CD1c-positive myeloid dendritic cell (primary cell): ENCODE results near the gene NEDD4L.
"Not testable (repeated sequence)": the region's sequence is repeated elsewhere in the genome, so short reads cannot be mapped to it uniquely, and the experiment has no call there.

Source experiments
- DNase-seq: peaks from one replicate; pipeline ENCODE4 v3.0.0-alpha.2; 2016; ENCODE audit errors: extremely low spot score

Gene NEDD4L

DNA sequence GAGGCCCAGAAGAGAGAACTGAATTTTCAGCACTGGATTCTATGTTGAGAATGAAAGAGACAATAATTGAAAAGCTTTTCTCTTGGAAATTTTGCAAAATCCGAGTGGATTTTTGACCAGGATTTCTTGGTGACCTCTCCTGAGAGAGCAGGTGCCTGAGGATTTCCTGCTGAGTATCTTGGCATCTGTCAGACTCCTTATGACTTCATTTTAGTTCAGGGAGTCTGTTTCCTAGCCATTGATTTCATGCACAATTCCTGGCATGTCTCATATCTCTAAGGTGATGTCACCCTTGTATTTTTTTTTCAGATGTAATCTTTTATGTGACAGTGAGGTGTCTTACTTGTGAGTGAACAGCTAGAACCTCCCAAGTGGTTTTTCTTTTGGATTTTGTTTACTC lies 195.9 kb downstream of the NEDD4L start:
- no peak for DNase-seq

DNA sequence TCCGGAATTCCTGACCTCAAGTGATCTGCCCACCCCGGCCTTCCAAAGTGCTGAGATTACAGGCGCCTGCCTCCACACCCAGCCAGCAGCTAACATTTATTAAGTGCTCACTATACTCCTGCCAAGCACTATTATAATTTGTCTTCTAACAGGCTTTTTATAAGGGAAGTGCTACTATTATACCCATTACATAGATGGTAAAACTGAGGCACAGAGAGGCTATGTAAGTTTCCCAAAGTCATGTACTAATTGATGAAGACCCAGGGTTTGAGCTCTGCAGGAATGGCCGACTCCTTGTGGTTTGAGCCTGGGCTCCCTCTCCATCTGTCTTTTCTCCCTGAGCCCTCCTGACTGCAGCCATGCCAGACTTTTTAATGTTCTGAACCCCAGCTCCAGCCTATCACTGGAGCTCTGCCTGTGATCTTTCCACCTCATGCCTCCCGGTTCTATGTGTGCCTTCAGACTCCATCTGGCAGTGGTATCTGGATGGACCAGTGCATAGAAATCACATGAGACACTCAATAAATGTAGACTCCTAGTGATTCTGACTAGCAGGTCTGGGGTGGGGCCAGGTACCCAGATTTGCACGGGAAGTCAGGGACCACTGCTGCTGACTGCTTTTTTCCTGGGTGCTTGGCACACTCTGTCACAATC lies 197.1 kb downstream of the NEDD4L start:
- no peak for DNase-seq

DNA sequence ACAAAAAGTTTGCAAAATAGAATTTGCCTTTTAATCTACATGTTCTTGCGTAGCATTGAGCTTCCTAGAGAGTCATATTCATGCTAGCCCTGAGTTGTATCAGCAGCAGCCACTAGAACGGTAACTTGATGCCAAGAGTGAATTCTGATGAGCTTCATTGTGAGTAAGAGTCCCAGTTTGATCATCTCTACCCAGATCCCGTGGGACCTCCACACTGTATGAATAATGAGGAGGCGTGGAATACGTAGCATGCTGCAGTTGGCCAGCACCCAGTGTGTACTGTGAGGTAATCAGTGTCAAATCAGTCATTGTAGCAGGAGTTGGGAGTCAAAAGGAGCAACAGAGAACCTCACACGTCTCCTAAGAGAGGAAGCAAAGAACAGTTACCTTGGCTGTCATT lies 197.9 kb downstream of the NEDD4L start:
- no peak for DNase-seq

DNA sequence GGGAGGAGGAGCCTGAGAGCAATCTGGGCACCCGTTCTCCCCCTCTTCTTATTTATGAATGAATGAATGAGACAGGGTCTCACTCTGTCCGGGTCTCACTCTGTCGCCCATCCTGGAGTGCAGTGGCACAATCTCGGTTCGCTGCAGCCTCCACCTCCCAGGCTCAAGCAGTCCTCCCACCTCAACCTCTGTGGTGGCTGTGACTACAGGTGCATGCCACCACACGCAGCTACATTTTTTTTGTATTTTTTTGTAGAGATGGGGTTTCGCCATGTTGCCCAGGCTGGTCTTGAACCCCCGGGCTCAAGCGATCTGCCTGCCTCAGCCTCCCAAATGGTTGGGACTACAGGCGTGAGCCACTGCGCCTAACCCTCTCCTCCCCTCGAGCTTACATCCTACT lies 198.4 kb downstream of the NEDD4L start:
- DNase-seq = no peak

DNA sequence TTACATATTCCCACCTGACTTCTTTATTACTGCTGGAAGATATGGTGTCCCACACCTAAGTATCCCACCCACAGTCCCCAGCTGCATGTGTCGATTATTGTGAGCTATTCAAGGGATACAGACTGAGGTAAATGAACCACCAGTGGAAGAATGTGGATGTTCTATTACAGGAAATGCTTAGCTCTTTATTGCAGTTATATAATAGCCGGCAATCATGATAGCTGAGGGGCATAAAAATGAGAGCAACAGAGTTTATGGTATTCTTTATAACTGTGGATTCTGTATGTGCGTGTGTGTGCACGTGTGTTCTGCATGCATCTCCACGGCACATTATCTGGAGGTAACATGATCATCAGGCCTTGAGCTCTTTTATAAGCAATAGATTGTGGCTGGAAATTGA lies 198.9 kb downstream of the NEDD4L start:
- no peak for DNase-seq

DNA sequence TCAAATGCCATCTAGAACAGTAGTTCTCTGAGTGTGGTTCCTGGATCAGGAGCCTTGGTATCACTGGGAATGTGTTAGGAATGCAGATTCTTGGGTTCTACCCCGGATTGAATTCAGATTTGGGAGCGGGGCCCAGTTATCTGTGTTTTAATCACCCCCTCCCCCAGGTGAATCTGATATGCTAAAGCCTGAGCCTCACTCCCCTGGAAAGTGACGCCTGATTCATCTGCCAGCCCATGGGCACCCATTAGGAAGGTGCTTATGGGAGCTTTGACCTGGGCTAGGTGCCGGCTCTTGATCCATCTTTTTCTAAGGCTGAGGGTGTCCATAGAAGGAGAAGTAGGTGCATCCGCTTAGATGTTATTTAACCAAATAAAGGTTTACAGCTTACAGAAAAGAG lies 199.4 kb downstream of the NEDD4L start:
- DNase-seq = no peak

DNA sequence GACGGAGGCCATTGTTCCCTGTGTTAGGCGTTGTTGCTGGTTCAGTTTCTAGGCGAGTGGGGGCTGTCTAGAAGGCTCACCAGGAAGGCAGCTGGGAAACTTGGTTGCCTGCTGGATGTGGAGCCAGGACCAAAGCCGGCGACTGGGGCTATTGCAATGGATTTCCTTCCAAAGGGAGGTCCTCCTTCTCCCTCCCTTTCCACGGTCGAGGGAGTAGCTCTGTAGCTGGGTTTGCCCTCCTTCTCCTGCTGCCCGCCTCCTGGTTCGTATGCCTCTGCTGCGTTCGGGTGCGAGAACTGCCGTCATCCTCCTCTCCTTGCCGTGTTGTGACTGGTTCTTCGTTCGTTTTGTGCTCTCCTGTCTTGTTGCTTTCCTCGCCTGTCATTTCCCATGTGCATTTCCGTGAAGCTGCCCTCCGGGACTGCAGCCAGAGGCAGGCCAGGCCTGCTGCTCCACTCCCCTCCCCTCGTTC lies 203.4 kb downstream of the NEDD4L start:
- DNase-seq = no peak

DNA sequence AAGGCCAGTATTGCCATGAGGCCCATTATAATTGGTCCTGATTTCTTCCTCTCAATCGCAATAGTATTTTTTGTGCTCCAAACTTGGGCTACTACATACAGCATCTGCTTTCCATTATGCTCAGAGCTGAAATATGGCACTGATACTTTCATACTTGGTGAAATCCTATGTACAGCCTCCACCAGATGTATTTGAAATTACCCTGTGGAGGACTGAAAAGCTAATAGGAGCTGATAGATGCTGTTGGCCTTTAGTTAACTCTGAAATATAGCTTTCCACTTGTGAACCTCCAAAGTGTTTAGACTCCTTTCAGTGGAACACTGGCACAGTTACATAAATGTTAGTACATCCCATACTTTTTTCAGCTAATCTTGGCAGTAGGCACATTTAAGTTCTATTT lies 205.7 kb downstream of the NEDD4L start:
- no peak for DNase-seq

DNA sequence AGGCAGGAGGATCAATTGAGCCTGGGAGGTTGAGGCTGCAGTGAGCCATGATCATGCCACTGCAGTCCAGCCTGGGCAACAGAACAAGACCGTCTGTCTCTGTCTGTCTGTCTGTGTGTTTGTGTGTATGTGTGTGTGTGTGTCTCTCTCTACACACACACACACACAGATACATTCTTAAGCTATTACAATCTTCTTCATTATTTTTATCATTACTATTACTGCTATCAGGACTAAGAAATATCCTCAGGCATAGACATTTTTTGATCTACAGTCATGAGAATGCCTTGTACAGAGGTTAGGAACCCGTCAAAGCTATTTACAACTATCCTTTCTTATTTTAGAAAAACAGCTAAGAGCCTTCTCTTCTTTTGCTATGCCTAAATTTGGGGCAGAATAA lies 207.4 kb downstream of the NEDD4L start:
- no peak for DNase-seq

DNA sequence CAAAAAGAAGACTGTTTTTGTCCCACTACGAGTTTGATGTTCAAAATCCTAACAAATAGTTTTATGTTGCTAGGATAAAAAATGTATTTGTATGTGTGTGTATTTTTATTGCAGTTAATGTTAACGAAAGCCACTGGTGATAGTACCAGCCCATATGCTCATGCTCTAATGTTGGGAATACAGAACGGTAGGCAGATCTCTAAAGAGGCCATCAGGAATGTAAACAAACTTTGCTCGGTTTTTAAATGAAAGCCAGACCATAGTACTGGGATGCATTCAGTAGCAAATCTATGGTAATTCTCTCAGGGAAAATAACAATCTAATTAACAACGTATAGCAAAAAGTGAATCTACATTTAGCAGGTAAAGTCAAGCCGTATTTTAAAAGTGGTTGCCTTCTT lies 208.1 kb downstream of the NEDD4L start:
- no peak for DNase-seq

DNA sequence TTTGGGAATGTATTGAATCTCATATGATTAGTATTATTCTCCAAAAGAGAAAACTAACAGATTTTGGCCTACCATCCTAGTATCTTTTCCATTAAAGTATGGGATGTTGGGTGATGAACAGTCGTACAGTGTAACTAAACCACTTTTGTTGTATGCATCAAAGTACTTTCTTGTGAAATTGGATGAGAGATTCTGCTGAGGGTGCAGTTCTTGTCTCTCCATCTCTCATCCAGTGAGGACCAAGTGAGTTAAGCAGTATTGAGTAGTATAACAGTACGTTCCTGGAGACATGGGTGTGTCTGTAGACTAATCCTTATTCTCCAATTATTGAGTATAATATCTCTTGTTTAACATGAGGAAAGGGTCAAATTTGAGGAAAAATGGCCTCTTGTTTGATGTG lies 209.3 kb downstream of the NEDD4L start:
- no peak for DNase-seq

DNA sequence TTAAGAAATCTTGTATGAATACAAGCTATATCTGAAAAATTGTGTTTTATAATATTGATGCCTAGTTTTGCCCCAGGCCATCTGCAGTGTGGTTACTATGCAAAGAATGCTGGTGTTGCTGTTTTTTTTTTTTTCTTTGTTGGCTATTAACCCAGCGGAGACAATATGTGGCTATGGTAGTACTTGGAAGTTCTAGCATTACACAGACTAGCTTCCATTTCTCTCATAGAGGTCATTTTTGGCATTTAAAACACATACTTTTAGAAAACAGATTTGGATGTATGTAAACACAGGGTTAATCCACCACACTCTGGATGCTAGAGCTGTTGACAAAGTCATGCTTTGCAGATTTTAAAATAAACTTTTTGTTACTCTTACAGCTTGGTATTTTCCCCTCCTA lies 209.8 kb downstream of the NEDD4L start:
- no peak for DNase-seq

DNA sequence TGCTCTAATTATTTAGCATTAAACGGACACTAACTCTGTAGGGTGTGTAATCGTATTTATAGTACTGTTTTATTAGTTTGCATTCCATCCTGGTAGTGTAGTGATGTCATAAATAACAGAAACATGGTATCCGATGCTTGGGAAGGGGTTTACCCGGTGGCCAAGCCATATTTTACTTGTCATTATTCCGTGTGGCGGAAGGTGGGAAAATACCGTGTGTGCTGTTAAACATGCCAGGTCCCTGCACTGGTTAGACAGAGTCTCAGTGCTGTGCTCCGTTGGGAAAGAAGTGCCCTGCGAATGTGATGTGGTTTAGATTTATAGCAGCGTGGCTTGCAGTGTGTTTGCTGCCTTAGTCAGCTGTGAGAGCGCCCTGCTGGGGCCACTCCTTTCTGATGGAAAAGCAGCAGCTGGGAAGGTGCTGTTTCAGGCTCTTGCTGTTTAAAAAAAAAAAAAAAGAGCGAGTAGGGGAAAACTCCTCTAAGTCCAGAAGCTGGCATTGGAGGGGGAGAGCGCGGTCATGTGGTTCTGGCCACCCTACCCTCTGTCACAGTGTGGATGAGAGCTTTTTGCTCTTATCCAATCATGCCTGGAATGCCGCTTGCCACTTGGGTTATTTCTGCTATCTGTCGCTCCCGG lies 211.0 kb downstream of the NEDD4L start:
- no peak for DNase-seq

DNA sequence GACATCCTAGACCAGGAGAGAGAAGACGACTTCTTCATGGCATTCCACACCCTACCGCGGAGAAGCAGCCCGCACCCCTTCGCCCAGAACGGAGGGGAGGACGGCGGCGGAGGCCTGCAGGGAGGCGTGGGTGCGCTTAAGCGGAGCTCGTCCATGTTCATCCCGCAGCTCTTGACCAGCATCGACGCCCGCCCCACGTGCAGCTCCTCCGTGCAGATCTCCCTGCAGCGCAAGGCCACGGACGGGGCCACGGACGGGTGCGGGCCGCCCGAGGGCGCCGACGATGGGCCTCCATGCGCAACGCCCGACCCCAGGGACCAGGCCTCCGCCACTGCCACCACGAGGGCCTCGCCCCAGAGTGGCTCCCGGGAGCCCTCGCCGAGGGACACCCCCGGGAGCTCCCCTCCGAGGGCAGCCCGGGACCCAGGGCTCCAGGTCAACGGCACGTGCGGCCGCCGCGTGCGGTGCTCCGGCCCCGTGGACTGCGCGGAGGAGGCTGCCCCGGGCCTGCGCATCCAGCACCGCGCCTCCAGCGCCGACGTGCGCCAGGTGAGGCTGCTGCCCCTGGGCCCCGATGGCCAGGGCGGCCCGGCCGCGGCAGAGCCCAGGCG lies 211.8 kb downstream of the NEDD4L start:
- no peak for DNase-seq

DNA sequence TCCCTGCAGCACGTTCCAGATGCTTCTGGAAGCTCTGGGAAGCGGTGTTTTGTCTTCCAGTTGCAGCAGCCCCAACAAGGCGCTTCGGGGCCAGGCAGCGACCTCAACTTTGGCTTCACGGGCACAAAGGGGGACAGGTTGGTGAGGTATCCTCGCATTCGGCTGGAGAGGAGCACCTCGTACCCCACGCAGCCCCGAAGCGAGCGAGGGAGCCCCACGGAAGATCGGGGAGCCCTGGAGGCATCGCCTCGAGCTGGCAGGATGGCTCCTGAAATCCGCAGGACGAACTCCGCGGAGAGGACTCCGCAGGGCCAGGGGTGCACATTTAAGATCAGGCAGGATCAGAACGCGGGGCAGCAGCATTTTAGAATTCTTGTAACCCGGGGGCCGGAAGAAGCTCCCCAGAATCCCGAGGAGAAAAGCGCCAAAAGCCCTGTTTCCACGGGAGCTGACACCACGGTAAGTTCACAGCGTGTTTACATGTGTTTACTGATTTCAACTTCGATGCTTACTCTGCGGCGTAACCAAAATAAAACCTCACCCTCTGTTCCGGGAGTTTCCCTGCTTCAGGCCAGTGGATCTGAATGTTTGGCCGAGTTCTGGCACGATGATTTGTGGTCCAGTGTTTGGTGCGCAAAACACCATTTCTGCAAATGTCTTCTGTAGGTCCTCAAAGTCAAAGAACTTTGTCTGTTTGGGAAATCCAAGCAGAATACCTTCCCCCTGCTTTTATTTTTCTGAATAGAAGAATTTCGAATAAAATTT lies 212.5 kb downstream of the NEDD4L start:
- DNase-seq = no peak

DNA sequence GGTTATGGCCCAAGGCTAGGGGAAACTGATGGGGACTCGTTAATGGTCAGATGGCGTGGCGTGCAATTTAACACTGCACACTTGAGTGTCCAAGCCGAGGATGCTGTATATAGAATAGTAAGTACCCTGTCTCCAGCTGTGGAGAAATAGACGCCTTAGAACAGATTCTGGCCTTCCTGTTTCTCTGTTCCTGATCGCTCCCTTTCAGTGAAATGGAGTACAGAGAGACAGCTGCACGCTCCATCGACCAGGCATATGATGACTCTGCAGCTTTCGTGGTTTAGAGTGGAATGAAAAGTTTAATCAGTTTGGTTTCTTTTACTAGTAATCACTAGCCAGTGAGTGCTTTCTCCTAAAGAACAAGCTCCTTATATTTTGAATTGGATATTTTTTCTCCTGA lies 213.4 kb downstream of the NEDD4L start:
- DNase-seq = no peak

DNA sequence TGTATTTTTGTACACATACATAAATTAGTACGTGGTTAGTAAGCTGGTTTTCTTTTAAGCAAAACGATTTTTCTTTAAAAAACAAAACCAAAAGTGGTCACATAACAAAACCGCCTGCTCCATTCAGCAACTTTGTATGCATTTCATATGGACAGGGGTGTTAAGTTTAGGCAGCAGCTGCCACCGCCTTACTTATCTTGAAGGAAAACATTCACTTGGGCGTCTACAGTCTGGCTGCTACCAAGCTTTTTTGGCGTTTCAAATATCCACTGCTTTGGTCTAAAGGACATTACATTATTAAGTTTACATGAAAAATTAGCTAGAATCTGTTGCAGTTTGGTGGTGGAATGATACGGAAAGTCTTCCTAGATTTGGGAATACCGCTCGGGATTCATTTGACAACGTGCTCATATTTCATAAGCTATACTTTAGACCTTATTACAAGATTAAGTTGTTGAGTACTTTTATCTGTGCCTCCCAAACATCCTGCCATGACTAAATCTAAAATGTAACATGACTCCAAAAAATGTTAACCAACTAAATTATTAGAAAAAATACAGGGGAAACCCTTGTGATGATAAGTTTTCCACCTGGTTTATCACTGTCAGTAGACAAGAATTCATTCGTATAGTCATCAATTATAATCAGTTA lies 214.8 kb downstream of the NEDD4L start:
- no peak for DNase-seq

DNA sequence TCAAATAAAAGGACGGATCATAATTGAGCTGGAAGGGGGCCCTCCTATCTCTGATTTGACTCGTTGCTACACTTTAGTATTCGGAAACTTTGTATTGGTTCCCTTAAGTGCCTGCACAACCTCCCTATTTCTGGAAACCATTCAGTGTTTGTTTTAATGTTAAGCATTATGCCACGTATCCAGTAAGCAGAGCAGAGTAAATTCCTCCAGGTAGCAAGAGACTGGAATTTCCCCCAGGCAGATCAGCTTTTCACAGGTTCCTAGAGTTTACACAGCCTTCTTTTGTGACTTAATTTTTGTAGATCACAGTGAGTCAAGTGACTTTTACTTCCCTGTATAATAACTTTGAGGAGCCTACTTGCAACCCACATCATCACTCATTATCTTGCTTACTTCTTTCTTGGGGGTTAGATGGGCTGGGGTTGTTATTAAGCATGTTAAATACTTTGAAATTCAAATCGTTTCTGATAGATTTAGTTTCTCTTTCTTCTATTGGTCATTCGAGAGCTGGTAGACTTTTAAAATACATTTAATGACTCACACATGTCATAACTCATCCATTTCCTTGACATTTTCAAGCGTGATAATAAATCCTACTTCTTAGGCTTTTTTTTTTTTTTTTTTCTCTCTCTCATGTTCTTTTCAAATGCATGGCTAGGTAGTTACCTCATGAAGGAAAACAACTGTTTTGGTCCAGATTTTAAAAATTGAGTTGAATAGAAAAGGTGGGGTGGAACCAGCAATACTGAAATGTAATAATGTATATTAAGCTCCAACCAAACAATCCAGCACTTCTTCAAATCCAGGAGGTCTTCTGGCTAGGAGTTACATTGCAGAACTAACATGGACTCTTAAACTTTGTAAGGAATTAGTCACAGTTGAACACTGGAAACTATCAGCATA lies 219.3 kb downstream of the NEDD4L start:
- DNase-seq = no peak

DNA sequence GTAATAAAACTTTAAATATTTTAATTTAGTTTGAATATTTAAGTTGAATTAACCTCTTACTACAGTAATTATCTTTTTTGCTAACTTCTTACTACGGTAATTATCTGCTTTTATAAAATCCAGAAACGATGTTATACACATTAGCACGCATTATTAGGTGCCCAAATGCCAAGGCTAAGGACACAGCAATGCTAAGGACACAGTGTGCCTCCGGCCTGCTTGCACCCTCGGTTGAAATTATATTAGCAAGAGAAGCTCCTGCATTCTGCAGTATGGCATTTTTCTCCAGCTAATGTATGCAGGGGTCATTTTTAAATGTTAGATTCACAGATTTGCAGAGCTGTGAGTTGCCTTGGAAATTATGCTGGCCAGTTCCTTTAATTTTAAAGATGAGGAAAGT lies 220.0 kb downstream of the NEDD4L start:
- DNase-seq = no peak

DNA sequence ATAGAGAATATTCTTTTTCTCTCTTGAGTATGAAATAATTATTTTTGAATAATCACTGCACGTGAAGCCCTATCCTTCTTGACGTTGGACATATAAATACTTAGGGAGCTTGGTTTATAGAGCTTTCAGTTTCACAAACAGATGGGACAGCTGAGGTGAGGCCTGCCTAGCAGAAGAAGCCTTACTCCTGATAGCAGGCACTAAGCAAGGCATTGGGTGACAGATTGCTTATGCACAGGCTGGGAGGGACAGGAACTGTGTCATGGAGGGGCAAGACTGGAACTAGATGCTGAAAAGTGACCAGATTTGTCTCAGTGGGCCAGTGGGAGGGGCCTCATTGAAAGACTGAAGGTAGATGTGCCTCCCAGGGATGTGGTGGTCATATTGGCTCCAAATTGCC lies 220.8 kb downstream of the NEDD4L start:
- no peak for DNase-seq

DNA sequence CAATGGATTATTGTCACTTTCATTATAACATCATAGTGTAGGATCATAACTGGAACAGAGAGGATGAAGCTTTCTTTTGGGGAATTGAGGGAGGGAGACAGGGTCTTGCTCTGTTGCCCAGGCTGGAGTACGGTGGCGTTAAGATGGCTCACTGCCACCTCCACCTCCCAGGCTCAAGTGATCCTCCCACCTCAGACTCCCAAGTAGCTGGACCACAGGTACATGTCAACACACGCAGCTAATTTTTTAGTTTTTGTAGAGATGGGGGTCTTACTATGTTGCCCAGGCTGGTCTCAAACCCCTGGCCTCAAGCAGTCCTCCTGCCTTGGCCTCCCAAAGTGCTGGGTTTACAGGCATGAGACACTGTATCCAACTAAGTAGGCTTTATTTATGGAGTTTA lies 221.5 kb downstream of the NEDD4L start:
- not testable (repeated sequence) for DNase-seq
